Ectodermal cell (in vitro differentiated cells): ENCODE measurements around the gene MAST2.

Experiments used
- H3K27ac ChIP-seq: 2 replicates; pipeline ENCODE4 v1.7.0; 2013; ENCODE audit warnings: mild to moderate bottlenecking, low read depth, low read length; ENCODE audit not compliant: insufficient read depth, poor library complexity, severe bottlenecking
- H3K27me3 ChIP-seq: 2 replicates; pipeline ENCODE4 v1.7.0; 2013; ENCODE audit warnings: mild to moderate bottlenecking, low read length; ENCODE audit not compliant: insufficient read depth, control insufficient read depth, poor library complexity, severe bottlenecking
- H3K36me3 ChIP-seq: one replicate; pipeline ENCODE4 v1.7.0; 2013; ENCODE audit warnings: low read length; ENCODE audit not compliant: control insufficient read depth, insufficient read depth
- H3K4me1 ChIP-seq: one replicate; pipeline ENCODE4 v1.7.0; 2013; ENCODE audit warnings: low read length; ENCODE audit not compliant: control insufficient read depth, insufficient read depth
- H3K4me3 ChIP-seq: 2 replicates; pipeline ENCODE4 v1.7.0; 2013; ENCODE audit warnings: low read depth, low read length, control low read depth; ENCODE audit not compliant: insufficient read depth
- H3K9me3 ChIP-seq: 2 replicates; pipeline ENCODE4 v1.7.0; 2013; ENCODE audit warnings: mild to moderate bottlenecking, low read length, moderate library complexity; ENCODE audit not compliant: control insufficient read depth
- WGBS, 2 experiments: methylation state at CpG; one replicate each; pipeline ENCODE4 v1.1.7; 2013; ENCODE audit warnings: missing lambda C conversion rate in 2 of 2; 5-methylcytosine and 5-hydroxymethylcytosine counted together

Gene MAST2

DNA sequence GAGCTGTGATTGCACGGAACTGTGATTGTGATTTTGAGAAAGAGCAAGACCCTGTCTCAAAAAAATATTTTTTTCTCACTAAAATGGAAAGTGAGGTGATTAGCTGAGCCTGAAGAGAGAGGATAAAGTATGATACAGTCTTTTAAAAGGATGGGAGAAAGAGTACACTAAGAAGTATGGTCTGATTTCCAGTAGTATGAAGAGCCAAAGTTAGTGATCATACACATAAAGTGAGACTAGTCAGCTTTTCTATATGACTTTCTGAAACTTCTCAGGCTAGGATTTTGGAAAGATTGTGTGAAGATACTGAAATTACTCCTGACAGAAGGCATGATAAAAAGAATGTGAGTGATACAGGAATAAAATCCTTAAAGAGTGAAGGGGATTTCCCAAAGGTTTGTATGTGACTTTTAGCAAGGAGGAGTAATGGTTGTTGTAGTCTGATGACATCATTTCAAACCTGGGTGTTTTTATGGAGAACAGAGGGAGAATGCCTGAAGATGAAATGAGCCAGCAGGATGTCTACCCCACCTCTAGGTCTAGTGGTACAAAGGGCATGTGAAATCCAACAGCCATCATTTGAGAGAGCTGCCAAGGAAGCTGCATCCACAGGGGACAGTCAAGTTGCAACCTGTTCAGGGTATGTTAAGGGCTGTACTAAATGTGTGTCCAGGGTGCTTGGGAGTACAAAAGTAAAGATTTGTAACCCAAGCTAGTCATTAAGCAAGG, 171.3 kb downstream of the MAST2 start:
- H3K4me1 ChIP-seq: no peaks in the 10 kb centered on the region
- H3K4me3 ChIP-seq: no peak overlapping the region
- no peaks in the 10 kb centered on the region for H3K9me3 ChIP-seq
- H3K27ac ChIP-seq: no peak overlapping the region
- WGBS, 2 experiments: 93 to 100% methylated on average over 1 of the region's 1 CpG
- no peaks in the 10 kb centered on the region for H3K36me3 ChIP-seq
- no peaks in the 10 kb centered on the region for H3K27me3 ChIP-seq

DNA sequence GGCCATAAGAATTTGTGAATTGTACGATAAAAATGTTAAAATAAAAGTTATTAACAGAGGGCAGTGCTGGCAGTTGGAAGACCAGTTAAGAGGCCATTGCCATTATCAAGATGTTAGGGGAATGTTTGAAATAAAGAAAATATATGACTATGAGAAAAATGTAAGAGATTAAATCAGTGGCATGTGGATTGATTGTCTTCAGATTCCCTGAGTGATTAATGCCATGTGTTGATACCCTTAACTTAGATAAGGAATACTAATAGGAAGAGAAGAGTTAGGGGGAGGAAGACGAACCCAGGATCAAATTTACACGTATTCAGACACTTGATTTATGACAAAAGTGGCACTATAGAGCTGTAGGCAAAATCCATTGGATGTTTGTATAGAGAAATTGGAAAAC, 173.2 kb downstream of the MAST2 start:
- Histone ChIP-seq H3K27ac (no peak overlapping the region), H3K9me3 (no peaks in the 10 kb centered on the region), H3K4me3 (no peak overlapping the region), H3K36me3 (no peaks in the 10 kb centered on the region), H3K27me3 (no peaks in the 10 kb centered on the region), H3K4me1 (no peaks in the 10 kb centered on the region)
- 96 to 100% methylated on average over 3 of the region's 3 CpGs for WGBS, 2 experiments

DNA sequence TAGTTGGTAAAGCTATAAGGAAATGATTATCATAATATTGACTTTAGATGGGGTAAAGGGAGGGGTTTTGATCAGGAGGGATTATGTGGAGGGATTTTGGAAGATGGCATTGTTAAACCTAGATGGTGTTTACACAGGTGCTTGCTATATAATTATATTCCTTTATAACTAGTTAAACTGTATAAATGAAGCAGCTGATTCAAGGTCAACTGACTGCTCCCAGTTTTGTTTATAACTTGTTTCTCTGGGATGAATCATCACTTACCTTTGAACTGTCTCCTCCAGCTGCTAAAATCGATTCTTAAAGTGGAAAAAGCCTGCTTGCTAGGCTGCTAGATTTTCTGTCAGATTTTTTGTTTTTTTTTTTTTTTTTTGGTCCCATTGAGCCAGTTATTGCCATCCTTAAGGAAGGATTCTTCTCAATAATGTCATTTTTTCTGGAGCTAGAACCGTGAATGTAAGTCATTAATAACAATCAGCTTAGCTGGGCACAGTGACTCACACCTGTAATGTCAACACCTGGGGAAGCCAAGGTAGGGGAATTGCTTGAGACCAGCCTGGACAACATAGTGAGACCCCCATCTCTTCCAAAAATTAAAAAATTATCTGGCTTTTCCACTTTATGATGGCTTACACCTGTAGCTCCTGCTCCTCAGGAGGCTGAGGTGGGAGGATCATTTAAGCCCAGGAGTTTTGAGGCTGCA, 175.8 kb downstream of the MAST2 start:
- H3K4me1 ChIP-seq: no peaks in the 10 kb centered on the region
- H3K9me3 ChIP-seq: no peaks in the 10 kb centered on the region
- H3K4me3 ChIP-seq: no peak overlapping the region
- no peak overlapping the region for H3K27ac ChIP-seq
- H3K36me3 ChIP-seq: no peaks in the 10 kb centered on the region
- WGBS, 2 experiments: 93 to 95% methylated on average over 2 of the region's 2 CpGs
- no peaks in the 10 kb centered on the region for H3K27me3 ChIP-seq

- no peak overlapping the region for H3K4me3 ChIP-seq
- no peak overlapping the region for H3K27ac ChIP-seq
- WGBS, 2 experiments: 90 to 91% methylated on average over 5 of the region's 5 CpGs
- no peaks in the 10 kb centered on the region for H3K36me3 ChIP-seq
- no peaks in the 10 kb centered on the region for H3K4me1 ChIP-seq
- no peaks in the 10 kb centered on the region for H3K27me3 ChIP-seq
- H3K9me3 ChIP-seq: no peaks in the 10 kb centered on the region
Observed at GRCh38 chr1:45979778-45980176, 176.4 kb downstream of the MAST2 start.

DNA sequence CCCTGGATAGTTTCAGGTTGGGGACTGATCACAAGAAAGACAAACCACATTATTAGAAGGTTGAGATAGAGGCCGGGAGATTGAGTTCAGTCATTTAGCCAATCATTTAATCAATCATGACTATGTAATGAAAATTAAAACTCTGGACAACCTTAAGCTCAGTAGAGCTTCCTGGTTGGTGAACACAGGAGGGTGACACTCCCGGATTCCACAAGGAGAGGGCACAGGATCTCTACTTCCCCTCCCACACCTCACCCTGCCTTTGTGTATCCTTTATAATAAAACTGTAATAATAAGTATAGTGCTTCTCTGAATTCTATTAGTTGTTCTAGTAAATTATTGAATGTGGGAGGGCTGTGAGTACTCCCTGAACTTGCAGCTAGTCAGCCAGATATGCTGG, 178.9 kb downstream of the MAST2 start:
- Histone ChIP-seq H3K9me3 (no peaks in the 10 kb centered on the region), H3K4me3 (no peak overlapping the region)
- WGBS, 2 experiments: 83% methylated on average over 2 of the region's 2 CpGs; no CpG with 5 or more reads in 1 of the 2 experiments

DNA sequence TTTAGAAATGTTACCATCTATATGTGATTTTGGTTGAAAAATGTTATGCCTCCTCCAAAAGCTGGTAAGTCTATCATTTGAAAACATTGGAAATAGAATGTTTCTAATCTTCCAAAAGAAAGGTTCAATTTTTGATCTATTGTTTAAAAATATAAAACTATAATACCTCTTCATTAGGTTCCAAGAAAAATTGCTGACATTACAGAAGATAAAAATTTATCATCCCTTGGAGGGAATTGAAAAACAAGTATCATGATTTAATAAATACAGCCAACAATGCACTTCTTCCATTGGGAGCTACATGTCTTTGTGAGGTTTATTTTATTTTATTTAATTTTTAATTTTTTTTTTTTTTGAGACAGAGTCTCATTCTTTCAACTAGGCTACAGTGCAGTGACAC, 180.6 kb downstream of the MAST2 start:
- Histone ChIP-seq H3K27me3 (no peaks in the 10 kb centered on the region), H3K4me3 (no peak overlapping the region), H3K9me3 (no peaks in the 10 kb centered on the region), H3K27ac (no peak overlapping the region), H3K36me3 (no peaks in the 10 kb centered on the region), H3K4me1 (no peaks in the 10 kb centered on the region)

More for the DNA sequence above, 178.9 kb downstream of the MAST2 start:
- Histone ChIP-seq H3K4me1 (no peaks in the 10 kb centered on the region), H3K27me3 (no peaks in the 10 kb centered on the region), H3K27ac (no peak overlapping the region), H3K36me3 (no peaks in the 10 kb centered on the region)

DNA sequence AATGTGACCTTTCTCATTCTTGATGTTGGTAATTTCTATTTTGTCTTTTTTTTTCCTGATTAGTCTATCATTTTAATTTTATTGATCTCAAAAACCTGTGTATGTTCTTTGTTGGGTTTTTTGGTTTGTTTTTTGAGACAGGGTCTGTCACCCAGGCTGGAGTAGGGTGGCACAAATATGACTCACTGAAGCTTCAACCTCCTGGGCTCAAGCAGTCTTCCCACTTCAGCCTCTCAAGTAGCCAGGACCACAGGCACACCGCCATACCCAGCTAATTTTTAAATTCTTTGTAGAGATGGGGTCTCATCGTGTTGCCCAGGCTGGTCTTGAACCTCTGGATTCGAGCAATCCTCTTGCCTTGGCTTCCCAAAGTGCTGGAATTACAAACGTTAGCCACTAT, 183.8 kb downstream of the MAST2 start:
- H3K27me3 ChIP-seq: no peaks in the 10 kb centered on the region
- H3K4me3 ChIP-seq: no peak overlapping the region
- H3K27ac ChIP-seq: no peak overlapping the region
- WGBS, 2 experiments: 96 to 98% methylated on average over 4 of the region's 4 CpGs
- H3K36me3 ChIP-seq: no peaks in the 10 kb centered on the region
- H3K9me3 ChIP-seq: no peaks in the 10 kb centered on the region
- no peaks in the 10 kb centered on the region for H3K4me1 ChIP-seq

DNA sequence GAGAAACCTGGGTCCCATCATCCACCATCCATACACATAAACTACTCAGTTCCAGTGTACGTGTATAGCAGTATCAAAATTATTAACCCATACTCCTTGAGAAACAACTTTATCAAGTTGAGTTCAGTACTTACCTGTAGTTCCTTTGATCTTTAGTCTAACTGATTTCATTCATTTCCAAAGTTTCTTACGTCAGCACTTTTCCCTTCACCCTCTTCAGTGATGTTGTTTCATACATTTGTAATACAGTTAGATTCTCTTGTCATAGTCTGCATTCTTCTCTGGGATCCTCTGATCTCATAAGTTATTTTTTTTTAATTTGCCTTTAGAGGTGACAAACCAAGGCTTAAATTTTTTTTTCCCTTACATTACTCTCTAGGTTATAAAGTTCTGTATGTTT, 185.8 kb downstream of the MAST2 start:
- H3K4me1 ChIP-seq: no peaks in the 10 kb centered on the region
- no peaks in the 10 kb centered on the region for H3K36me3 ChIP-seq
- no peaks in the 10 kb centered on the region for H3K9me3 ChIP-seq
- no peaks in the 10 kb centered on the region for H3K27me3 ChIP-seq
- H3K27ac ChIP-seq: no peak overlapping the region
- WGBS, 2 experiments: 95 to 100% methylated on average over 2 of the region's 2 CpGs
- no peak overlapping the region for H3K4me3 ChIP-seq

DNA sequence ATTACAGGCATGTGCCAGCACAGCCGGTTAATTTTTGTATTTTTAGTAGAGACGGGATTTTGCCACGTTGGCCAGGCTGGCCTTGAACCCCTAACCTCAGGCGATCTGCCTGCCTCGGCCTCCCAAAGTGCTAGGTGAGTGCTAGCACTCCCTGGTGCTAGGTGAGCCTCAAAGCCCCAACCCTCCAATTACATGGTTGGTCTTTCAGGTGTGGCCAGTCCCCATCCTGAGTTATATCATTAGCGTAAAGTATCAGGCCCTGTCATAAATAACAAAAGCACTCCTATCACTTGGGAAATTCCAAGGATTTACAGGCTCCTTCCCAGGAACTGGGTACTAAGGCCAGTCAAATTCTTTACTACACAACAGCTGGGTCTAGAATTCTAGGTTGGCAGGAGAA, 191.0 kb downstream of the MAST2 start:
- Histone ChIP-seq H3K36me3 (no peaks in the 10 kb centered on the region), H3K27me3 (no peaks in the 10 kb centered on the region), H3K4me3 (no peak overlapping the region), H3K4me1 (no peaks in the 10 kb centered on the region), H3K27ac (no peak overlapping the region), H3K9me3 (no peaks in the 10 kb centered on the region)
- WGBS, 2 experiments: 92 to 96% methylated on average over 6 of the region's 6 CpGs

GRCh38 chr1:45995298-45995697, 191.9 kb downstream of the MAST2 start:
- Histone ChIP-seq H3K4me3 (no peak overlapping the region), H3K36me3 (no peaks in the 10 kb centered on the region), H3K9me3 (no peaks in the 10 kb centered on the region), H3K27me3 (no peaks in the 10 kb centered on the region), H3K27ac (no peak overlapping the region), H3K4me1 (no peaks in the 10 kb centered on the region)
- 86 to 93% methylated on average over 8 of the region's 8 CpGs for WGBS, 2 experiments
